Measurements from ENCODE around the gene CDYL. TPM values are rescaled to one million over a fixed set of nuclear protein-coding genes. Genes with fewer than 3 reads are reported as not detected.
"Not testable (repeated sequence)": the region's sequence is repeated elsewhere in the genome, so short reads cannot be mapped to it uniquely, and the experiment has no call there.

CDYL gene
- total RNA-seq, 2 experiments from 2014 or later, result 40.8 to 43.4 TPM

GRCh38 chr6:4849226-4850022, 73.2 kb downstream of the CDYL start:
- no peak overlapping the region for H3K4me3 Mint-ChIP-seq
- H3K9me3 Mint-ChIP-seq (ENCODE audit: low read depth), result no peaks in the 10 kb centered on the region
- DNase-seq, result no peak
- H3K27ac Mint-ChIP-seq, result no peak overlapping the region
- peaks cover 27% of the 10 kb centered on the region for H3K4me1 Mint-ChIP-seq
- no peaks in the 10 kb centered on the region for H3K27me3 Mint-ChIP-seq
- ATAC-seq, result no peak
- H3K36me3 Mint-ChIP-seq, result peaks cover 3% of the 10 kb centered on the region
- CTCF ChIA-PET, result interaction anchor here (1.0 kb wide), 1 partner anchor 9 kb away, joined by 3 read pairs; no protein-coding TSS in a partner anchor

DNA sequence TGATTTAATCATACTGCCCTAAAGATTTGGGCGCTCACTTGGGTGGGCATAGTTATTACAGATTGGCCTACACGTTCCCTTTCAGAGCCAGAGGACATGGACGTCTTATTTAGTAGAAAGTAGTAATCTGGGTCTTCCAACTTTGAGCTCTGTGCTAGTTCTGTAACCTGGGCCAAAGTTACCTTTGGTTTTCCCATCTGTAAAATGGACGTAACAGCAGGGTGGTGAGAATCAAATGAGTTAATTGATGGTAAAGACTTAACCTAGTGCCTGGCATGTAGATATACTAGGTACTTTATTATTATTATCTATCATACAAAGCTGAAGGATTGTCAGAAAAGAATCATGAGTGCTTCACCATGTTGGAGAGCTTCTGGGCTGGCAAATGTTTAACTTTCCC, 74.8 kb downstream of the CDYL start:
- Mint-ChIP-seq H3K27me3 (no peaks in the 10 kb centered on the region), H3K9me3 (ENCODE audit: low read depth) (no peaks in the 10 kb centered on the region), H3K27ac (no peak overlapping the region), H3K4me3 (no peak overlapping the region), H3K36me3 (peaks cover 3% of the 10 kb centered on the region), H3K4me1 (peaks cover 31% of the 10 kb centered on the region)
- CTCF ChIA-PET, result no interaction called here
- DNase-seq, result no peak
- no peak for ATAC-seq

DNA sequence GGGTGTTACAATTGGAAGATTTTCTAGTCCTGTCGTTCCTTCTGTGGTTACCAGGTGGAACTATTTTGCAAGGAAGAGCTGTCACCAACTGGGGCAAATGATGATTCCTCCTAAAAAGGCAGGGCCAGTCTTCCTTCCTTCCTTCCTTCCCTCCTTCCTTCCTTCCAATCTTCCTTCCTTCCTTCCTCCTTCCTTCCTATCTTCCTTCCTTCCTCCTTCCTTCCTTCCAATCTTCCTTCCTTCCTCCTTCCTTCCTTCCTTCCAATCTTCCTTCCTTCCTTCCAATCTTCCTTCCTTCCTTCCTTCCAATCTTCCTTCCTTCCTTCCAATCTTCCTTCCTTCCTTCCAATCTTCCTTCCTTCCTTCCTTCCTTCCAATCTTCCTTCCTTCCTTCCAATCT, 76.0 kb downstream of the CDYL start:
- ATAC-seq; H3K27me3 Mint-ChIP-seq; H3K27ac Mint-ChIP-seq; DNase-seq; H3K36me3 Mint-ChIP-seq; H3K9me3 Mint-ChIP-seq (ENCODE audit: low read depth); H3K4me3 Mint-ChIP-seq: not testable (repeated sequence)
- CTCF ChIA-PET, result interaction anchor here (1.0 kb wide), 1 partner anchor 54 kb away, joined by 3 read pairs; no protein-coding TSS in a partner anchor
- H3K4me1 Mint-ChIP-seq, result peaks cover 36% of the 10 kb centered on the region

GRCh38 chr6:4852938-4853337, 76.7 kb downstream of the CDYL start:
- no peaks in the 10 kb centered on the region for H3K27me3 Mint-ChIP-seq
- peaks cover 4% of the 10 kb centered on the region for H3K36me3 Mint-ChIP-seq
- CTCF ChIA-PET, result interaction anchor here (1.0 kb wide), 1 partner anchor 53 kb away, joined by 3 read pairs; no protein-coding TSS in a partner anchor
- ATAC-seq, result no peak
- no peak overlapping the region for H3K4me3 Mint-ChIP-seq
- DNase-seq, result no peak
- no peaks in the 10 kb centered on the region for H3K9me3 Mint-ChIP-seq (ENCODE audit: low read depth)
- H3K4me1 Mint-ChIP-seq, result peaks cover 36% of the 10 kb centered on the region
- no peak overlapping the region for H3K27ac Mint-ChIP-seq

- ATAC-seq (no peak), DNase-seq (no peak)
- Mint-ChIP-seq H3K4me1 (peaks cover 36% of the 10 kb centered on the region), H3K36me3 (peaks cover 4% of the 10 kb centered on the region), H3K27ac (no peak overlapping the region), H3K4me3 (no peak overlapping the region), H3K9me3 (ENCODE audit: low read depth) (no peaks in the 10 kb centered on the region), H3K27me3 (no peaks in the 10 kb centered on the region)
- CTCF ChIA-PET, result interaction anchor here (1.0 kb wide), 1 partner anchor 53 kb away, joined by 3 read pairs; no protein-coding TSS in a partner anchor
Measured at GRCh38 chr6:4853349-4853748, 77.1 kb downstream of the CDYL start.

GRCh38 chr6:4853782-4854511, 77.7 kb downstream of the CDYL start:
- Mint-ChIP-seq H3K36me3 (peaks cover 4% of the 10 kb centered on the region), H3K4me3 (no peak overlapping the region), H3K27me3 (no peaks in the 10 kb centered on the region), H3K4me1 (peaks cover 36% of the 10 kb centered on the region), H3K27ac (no peak overlapping the region), H3K9me3 (ENCODE audit: low read depth) (no peaks in the 10 kb centered on the region)
- DNase-seq, result peak; percentile 54
- CTCF ChIA-PET, result interaction anchor here (1.0 kb wide), 1 partner anchor 82 kb away, joined by 3 read pairs; no protein-coding TSS in a partner anchor
- peak; percentile 82 for ATAC-seq

DNA sequence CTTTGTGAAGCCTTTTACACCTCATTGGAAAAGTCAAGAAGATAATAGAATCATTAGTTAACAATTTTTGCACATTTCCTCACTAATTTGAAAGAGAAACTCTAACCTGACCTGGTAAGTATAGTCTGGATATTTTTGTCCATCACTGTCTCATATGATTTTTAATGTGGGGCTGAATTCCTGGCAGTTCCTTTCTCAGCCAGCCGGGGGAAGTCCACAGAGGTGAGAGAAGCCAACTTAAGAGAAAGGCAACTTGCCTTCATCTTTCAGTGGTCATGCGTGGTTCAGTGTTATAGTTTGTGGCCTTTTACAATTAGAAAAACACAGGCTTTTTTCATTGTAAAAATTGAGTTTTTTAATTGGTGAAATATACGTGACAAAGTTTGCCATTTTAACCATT, 80.6 kb downstream of the CDYL start:
- no peaks in the 10 kb centered on the region for H3K27me3 Mint-ChIP-seq
- CTCF ChIA-PET, result no interaction called here
- H3K27ac Mint-ChIP-seq, result no peak overlapping the region
- H3K9me3 Mint-ChIP-seq (ENCODE audit: low read depth), result no peaks in the 10 kb centered on the region
- H3K36me3 Mint-ChIP-seq, result peaks cover 10% of the 10 kb centered on the region
- DNase-seq, result no peak
- ATAC-seq, result no peak
- H3K4me1 Mint-ChIP-seq, result peaks cover 28% of the 10 kb centered on the region
- no peak overlapping the region for H3K4me3 Mint-ChIP-seq

DNA sequence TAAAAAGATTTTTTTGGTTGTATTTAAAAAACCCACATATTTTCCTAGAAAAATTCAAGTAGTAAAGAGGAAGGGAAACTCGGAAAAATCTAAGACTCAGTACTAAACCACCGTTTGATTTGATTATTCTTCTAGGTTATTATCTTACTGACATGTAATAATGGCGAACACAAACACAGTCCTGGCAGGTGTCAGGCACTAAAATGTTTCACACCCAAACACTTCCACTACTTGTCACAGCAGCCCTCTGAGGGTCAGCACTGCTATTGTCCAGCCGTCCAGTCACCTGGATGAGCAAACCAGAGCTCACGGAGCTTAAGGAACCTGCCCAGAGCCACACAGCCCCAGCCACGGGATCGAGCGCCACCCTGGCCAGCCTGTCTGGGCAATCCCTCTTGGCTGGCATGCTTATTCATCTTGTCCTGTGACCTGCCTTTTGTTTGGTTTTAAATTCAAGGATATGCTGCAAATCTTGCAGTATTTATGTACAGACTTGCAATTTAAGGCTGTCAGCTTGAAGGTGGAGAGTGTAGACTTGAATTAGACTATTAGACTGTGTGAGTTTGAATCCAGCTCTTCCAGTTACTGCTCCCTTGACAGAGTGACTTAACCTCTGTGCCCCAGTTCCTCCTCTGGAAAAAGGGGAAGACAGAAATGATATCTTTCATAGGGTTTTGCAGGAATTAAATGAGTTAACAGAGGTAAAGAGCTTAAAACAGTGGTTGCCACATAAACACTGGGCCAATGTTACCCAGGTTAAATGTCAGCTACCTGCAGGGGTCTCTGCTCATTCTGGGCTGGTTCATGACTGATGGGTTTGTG, 82.2 kb downstream of the CDYL start:
- H3K4me3 Mint-ChIP-seq, result no peak overlapping the region

DNA sequence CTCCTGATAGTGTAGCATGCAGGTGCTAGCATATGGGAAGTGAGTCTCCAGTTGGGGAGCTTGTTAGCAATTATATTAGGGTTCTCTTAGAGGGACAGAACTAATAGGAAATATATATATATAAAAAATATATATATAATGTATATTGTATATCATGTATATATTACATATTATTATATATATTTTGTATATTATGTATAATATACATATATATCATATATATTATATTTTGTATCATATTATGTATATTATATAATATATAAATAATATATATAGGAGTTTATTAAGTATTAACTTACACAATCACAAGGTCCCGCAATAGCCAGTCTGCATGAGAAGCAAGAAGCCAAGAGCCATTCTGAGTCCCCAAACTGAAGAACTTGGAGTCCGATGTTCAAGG, 84.2 kb downstream of the CDYL start:
- H3K4me3 Mint-ChIP-seq, result no peak overlapping the region
- ATAC-seq (no peak), DNase-seq (no peak)
- no peaks in the 10 kb centered on the region for H3K9me3 Mint-ChIP-seq (ENCODE audit: low read depth)
- H3K27me3 Mint-ChIP-seq, result no peaks in the 10 kb centered on the region
- H3K4me1 Mint-ChIP-seq, result peaks cover 8% of the 10 kb centered on the region
- H3K27ac Mint-ChIP-seq, result no peak overlapping the region
- CTCF ChIA-PET, result no interaction called here
- H3K36me3 Mint-ChIP-seq, result peaks cover 21% of the 10 kb centered on the region

More for the DNA sequence above, 82.2 kb downstream of the CDYL start:
- peaks cover 19% of the 10 kb centered on the region for H3K4me1 Mint-ChIP-seq
- CTCF ChIA-PET, result interaction anchor here (1.3 kb wide), 1 partner anchor 10 kb away, joined by 3 read pairs; no protein-coding TSS in a partner anchor
- H3K27ac Mint-ChIP-seq, result no peak overlapping the region
- no peaks in the 10 kb centered on the region for H3K9me3 Mint-ChIP-seq (ENCODE audit: low read depth)
- peaks cover 17% of the 10 kb centered on the region for H3K36me3 Mint-ChIP-seq
- DNase-seq, result no peak
- ATAC-seq, result no peak
- no peaks in the 10 kb centered on the region for H3K27me3 Mint-ChIP-seq

- ATAC-seq (no peak), DNase-seq (no peak)
- no peak overlapping the region for H3K27ac Mint-ChIP-seq
- peaks cover 2% of the 10 kb centered on the region for H3K4me1 Mint-ChIP-seq
- no peaks in the 10 kb centered on the region for H3K9me3 Mint-ChIP-seq (ENCODE audit: low read depth)
- H3K36me3 Mint-ChIP-seq, result peaks cover 19% of the 10 kb centered on the region
- CTCF ChIA-PET, result no interaction called here
- no peak overlapping the region for H3K4me3 Mint-ChIP-seq
- H3K27me3 Mint-ChIP-seq, result no peaks in the 10 kb centered on the region
Measured at GRCh38 chr6:4861564-4861963, 85.4 kb downstream of the CDYL start.

GRCh38 chr6:4864519-4864918, 88.3 kb downstream of the CDYL start:
- Mint-ChIP-seq H3K27me3 (no peaks in the 10 kb centered on the region), H3K9me3 (ENCODE audit: low read depth) (peaks cover 9% of the 10 kb centered on the region), H3K36me3 (peaks cover 34% of the 10 kb centered on the region), H3K4me1 (peaks cover 2% of the 10 kb centered on the region), H3K27ac (no peak overlapping the region), H3K4me3 (no peak overlapping the region)
- no peak for ATAC-seq
- CTCF ChIA-PET, result no interaction called here
- no peak for DNase-seq

- H3K36me3 Mint-ChIP-seq, result peaks cover 34% of the 10 kb centered on the region
- DNase-seq; H3K9me3 Mint-ChIP-seq (ENCODE audit: low read depth); ATAC-seq; H3K27ac Mint-ChIP-seq; CTCF ChIA-PET; H3K27me3 Mint-ChIP-seq; H3K4me3 Mint-ChIP-seq; H3K4me1 Mint-ChIP-seq: not testable (repeated sequence)
Measured at GRCh38 chr6:4865006-4865405, 88.8 kb downstream of the CDYL start.

DNA sequence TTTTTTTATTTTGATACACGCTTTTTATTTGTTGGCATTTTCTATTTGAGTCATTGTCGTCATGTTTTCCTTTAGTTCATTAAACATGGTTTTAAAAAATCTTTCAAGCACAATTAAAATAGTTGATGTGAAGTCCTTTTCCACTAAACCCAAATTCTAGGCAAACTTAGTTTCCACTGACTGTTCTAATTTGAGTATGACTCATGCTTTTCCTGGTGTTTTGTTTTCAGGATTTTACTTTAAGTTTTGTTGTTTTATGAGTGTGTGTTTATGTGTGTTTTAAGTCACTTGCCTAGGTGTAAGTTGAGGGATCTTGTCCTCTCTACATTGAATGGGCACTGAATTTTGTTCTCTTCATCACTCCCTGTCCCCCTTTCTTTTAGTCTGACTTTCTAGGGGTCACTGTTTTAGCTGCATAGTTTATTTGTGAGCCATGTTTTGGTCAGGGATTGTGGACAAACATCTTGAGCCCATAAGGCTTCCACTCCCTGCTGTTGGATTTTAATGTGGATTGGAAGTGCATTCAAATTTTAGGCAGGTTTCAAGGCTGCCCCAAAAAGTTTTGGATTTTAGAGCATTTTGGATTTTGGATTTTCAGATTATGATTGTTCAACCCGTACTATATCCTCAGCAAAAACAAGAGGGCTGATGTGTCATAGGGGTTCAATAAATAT, 94.8 kb downstream of the CDYL start:
- peaks cover 4% of the 10 kb centered on the region for H3K4me1 Mint-ChIP-seq
- CTCF ChIA-PET, result no interaction called here
- peaks cover 11% of the 10 kb centered on the region for H3K9me3 Mint-ChIP-seq (ENCODE audit: low read depth)
- H3K36me3 Mint-ChIP-seq, result peaks cover 18% of the 10 kb centered on the region
- no peaks in the 10 kb centered on the region for H3K27me3 Mint-ChIP-seq
- ATAC-seq (no peak), DNase-seq (no peak)
- no peak overlapping the region for H3K4me3 Mint-ChIP-seq
- no peak overlapping the region for H3K27ac Mint-ChIP-seq

All from activated CD8-positive, alpha-beta memory T cell treated with anti-CD3 and anti-CD28 coated beads, Interleukin-2, amount 10 ng/mL, durations not matched to agents 7 days and 5 days (primary cell).